Right lobe of liver (tissue), 6 donors: ENCODE data around the gene ZIC4. TPM values are rescaled to one million over a fixed set of nuclear protein-coding genes. Genes with fewer than 3 reads are reported as not detected.

Experiments used
- ATAC-seq, 4 donors: fragments of 200-7000 bp; cut with Tn5 transposase; one replicate each; pipeline ENCODE4 v1.9.1; 2020; ENCODE audit warnings: mild to moderate bottlenecking in 4 of 4, moderate library complexity in 4 of 4
- DNase-seq, 3 donors: peaks; one replicate each; pipeline ENCODE4 v3.0.0-alpha.2; 2020
- H3K27ac ChIP-seq, 3 donors: fragments of 200-600 bp; one replicate each; pipeline ENCODE4 v1.8.0; 2022
- H3K27me3 ChIP-seq, 2 donors: fragments of 200-600 bp; one replicate each; pipeline ENCODE4 v1.8.0; 2022
- H3K36me3 ChIP-seq, 4 donors: fragments of 200-600 bp; sonication (generic) in 1 of 4; one replicate each; pipeline versions ENCODE4 v1.5.1 to v1.8.0; 2017 to 2022; ENCODE audit warnings: control low read depth in 1 of 4
- H3K4me1 ChIP-seq, 4 donors: fragments of 200-600 bp; sonication (generic) in 1 of 4; one replicate each; pipeline versions ENCODE4 v1.5.1 to v1.8.0; 2017 to 2022; ENCODE audit warnings: control low read depth in 1 of 4
- H3K4me3 ChIP-seq, 3 donors: fragments of 200-600 bp; one replicate each; pipeline ENCODE4 v1.8.0; 2022
- H3K9me3 ChIP-seq, 4 donors: fragments of 200-600 bp; sonication (generic) in 1 of 4; one replicate each; pipeline versions ENCODE4 v1.5.1 to v1.8.0; 2017 to 2022; ENCODE audit warnings: control low read depth in 1 of 4
- POLR2A ChIP-seq: fragments of 450-650 bp; IDR thresholded peaks from one replicate; pipeline ENCODE4 v1.6.1; 2017; ENCODE audit warnings: antibody characterized with exemption, mild to moderate bottlenecking
- WGBS: methylation state at CpG from one replicate; pipeline ENCODE4 v1.1.6; 2018; ENCODE audit warnings: low coverage, low lambda C conversion rate; ENCODE audit not compliant: insufficient coverage; ENCODE audit errors: missing lambda C conversion rate; 5-methylcytosine and 5-hydroxymethylcytosine counted together
- intact Hi-C, 2 donors: fragments of 100-400 bp; cut with DNase I; formaldehyde crosslinking; loops; one replicate each; pipeline versions ENCODE4 v1.11.2 to v1.14.1; 2022
- total RNA-seq, 6 experiments: library from RNA; depleted of rRNA in 2 of 6; stranded (reverse); fragments of >200 nt in 2 of 6; fragmentation: NEBNext Ultra II Directional in 3 of 6; extraction: Animal tissue kit (Norgen Biotek cat#: 25700) in 3 of 6; gene quantifications; one replicate each; pipeline versions ENCODE4 v1.1.0 to v1.2.4, GENCODE V29; 2016 to 2023
- TF ChIP-seq, protein P1 (sequence below), 4 donors: fragments of 200-600 bp in 3 of 4; fragments of 450-650 bp in 1 of 4; IDR thresholded peaks; one replicate each; pipeline versions ENCODE4 v1.5.1 to v1.8.0; 2016 to 2022; ENCODE audit warnings: antibody characterized with exemption in 4 of 4, mild to moderate bottlenecking in 2 of 4
- donor health status: DM: no; HTN: yes; CAD: no.
- donor health status: DM: no; HTN: no; CAD: no.
- donor health status: DM: no; HTN: no; CAD: no.
- donor health status: DM: no; HTN: yes; CAD: no.
- donor health status: DM: no; HTN: yes; CAD: no.

ZIC4 gene
- total RNA-seq, 6 experiments from 2014 or later, result 0.04 to 0.28 (median 0.12) TPM; not detected in 3

DNA sequence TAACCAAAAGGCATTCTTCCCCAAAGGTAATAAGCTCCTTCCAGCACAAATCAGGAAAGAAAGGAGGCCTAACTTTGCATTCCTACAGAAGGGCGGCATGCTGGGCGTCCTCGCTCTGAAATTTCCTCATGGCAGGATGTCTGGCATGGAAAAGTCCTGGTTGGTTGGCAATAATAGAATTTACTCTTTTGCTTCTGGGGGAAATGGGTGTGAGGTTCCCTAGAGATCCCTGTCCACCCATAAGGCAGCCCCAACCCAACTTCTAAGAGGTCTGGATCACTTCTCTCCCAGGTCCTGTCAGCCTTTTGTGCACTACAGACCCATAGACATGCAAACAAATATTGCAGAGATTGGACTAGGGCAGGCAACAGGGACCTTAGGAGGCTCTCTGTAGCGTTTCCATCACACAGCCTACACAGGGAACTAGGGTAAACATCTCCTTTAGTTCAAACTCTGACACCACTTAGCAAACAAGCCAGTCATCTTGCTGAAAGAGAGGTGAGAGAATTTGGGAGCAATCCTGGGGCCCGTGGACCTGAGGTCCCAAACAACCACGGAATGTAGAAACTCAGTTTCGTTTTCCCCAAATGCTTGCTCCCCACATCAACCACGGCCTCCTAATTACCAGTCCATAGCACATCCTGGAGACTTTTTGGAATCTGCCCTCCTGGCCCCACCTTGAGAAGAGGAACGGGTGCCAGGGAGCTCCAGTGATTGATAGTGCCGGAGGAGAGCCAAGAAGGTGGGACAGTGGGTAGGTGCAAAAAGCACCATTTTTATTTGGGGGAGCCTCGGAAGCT lies 2.1 kb downstream of the ZIC4 start:
- intact Hi-C loops, result no loop called here
- TF ChIP-seq, protein P1, sequence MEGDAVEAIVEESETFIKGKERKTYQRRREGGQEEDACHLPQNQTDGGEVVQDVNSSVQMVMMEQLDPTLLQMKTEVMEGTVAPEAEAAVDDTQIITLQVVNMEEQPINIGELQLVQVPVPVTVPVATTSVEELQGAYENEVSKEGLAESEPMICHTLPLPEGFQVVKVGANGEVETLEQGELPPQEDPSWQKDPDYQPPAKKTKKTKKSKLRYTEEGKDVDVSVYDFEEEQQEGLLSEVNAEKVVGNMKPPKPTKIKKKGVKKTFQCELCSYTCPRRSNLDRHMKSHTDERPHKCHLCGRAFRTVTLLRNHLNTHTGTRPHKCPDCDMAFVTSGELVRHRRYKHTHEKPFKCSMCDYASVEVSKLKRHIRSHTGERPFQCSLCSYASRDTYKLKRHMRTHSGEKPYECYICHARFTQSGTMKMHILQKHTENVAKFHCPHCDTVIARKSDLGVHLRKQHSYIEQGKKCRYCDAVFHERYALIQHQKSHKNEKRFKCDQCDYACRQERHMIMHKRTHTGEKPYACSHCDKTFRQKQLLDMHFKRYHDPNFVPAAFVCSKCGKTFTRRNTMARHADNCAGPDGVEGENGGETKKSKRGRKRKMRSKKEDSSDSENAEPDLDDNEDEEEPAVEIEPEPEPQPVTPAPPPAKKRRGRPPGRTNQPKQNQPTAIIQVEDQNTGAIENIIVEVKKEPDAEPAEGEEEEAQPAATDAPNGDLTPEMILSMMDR (IDR thresholded peaks at IDR 0.05), result no peak
- no peak for TF ChIP-seq POLR2A
- no peak for DNase-seq
- no peaks in the 10 kb centered on the region for H3K9me3 ChIP-seq
- no peaks in the 10 kb centered on the region for H3K36me3 ChIP-seq
- no peak overlapping the region for H3K27ac ChIP-seq
- H3K27me3 ChIP-seq, result peaks cover 7 to 10% of the 10 kb centered on the region in 2 donors
- H3K4me3 ChIP-seq, result no peak overlapping the region
- WGBS, result 41% methylated on average over 7 of the region's 11 CpGs
- no peaks in the 10 kb centered on the region for H3K4me1 ChIP-seq
- ATAC-seq, result peak in 3 of 4 donors; percentile 35 to 56 (median 43)

DNA sequence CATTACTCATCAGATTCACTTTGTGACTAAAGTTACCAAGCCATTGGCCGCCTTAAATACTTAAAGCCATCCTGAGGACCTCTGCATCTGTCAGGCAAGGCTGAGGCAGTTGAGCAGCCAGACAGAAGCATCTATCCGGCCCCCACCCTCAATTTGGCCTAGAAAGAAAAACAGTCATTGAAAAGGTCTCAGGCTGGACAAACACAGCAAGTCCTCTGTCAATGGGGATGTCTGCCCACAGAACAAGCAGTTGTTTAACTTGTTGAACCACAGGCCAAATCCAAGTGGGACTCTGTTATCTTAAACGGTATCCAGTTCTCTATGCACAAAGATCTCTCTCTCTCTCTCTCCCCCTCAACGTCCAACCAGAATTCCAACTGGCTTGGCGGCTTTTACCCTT lies 2.8 kb downstream of the ZIC4 start:
- DNase-seq (no peak), ATAC-seq (no peak)
- peaks cover 4 to 7% of the 10 kb centered on the region in 2 donors for H3K27me3 ChIP-seq
- H3K4me1 ChIP-seq, result no peaks in the 10 kb centered on the region
- no peaks in the 10 kb centered on the region for H3K36me3 ChIP-seq
- H3K27ac ChIP-seq, result no peak overlapping the region
- intact Hi-C loops, result no loop called here
- H3K9me3 ChIP-seq, result no peaks in the 10 kb centered on the region
- 48% methylated on average over 5 of the region's 5 CpGs for WGBS
- no peak overlapping the region for H3K4me3 ChIP-seq
- TF ChIP-seq, protein P1 (IDR thresholded peaks at IDR 0.05), result no peak
- TF ChIP-seq POLR2A, result no peak

GRCh38 chr3:147402159-147402558 lies 4.2 kb downstream of the ZIC4 start:
- no peaks in the 10 kb centered on the region for H3K4me1 ChIP-seq
- DNase-seq (no peak), ATAC-seq (no peak)
- H3K27me3 ChIP-seq, result no peaks in the 10 kb centered on the region
- H3K9me3 ChIP-seq, result no peaks in the 10 kb centered on the region
- intact Hi-C loops, result no loop called here
- WGBS, result 22% methylated on average over 5 of the region's 5 CpGs
- H3K4me3 ChIP-seq, result no peak overlapping the region
- TF ChIP-seq, protein P1 (IDR thresholded peaks at IDR 0.05), result no peak
- TF ChIP-seq POLR2A, result no peak
- H3K36me3 ChIP-seq, result no peaks in the 10 kb centered on the region
- no peak overlapping the region for H3K27ac ChIP-seq

DNA sequence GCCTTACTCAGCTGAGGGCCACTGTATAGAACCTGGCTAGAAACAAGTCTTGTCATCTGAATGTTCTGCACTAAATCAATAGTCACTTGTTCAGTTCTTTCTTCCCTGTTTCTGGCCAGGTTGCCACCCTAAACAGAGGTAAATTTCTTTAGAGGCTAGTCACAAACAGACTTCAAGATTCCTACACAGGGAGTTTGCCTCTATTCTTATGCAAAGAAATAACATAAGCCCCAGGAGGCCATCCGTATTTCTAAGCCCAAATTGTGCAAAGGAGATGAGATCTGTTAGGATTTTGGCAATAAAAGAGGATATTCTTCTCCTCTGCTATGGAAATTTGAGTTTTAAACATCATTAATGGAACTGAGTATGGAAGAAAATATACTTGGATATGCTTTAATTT lies 4.9 kb downstream of the ZIC4 start:
- WGBS, result 26% methylated on average over 1 of the region's 1 CpG
- intact Hi-C loops, result no loop called here
- no peaks in the 10 kb centered on the region for H3K36me3 ChIP-seq
- H3K27ac ChIP-seq, result no peak overlapping the region
- no peaks in the 10 kb centered on the region for H3K4me1 ChIP-seq
- no peak overlapping the region for H3K4me3 ChIP-seq
- H3K27me3 ChIP-seq, result no peaks in the 10 kb centered on the region
- no peak for ATAC-seq
- no peaks in the 10 kb centered on the region for H3K9me3 ChIP-seq
- no peak for TF ChIP-seq POLR2A
- TF ChIP-seq, protein P1 (IDR thresholded peaks at IDR 0.05), result no peak
- no peak for DNase-seq
